SU-DHL-6 (cell line): Measurements from ENCODE around the gene LRWD1.
"Not testable (repeated sequence)": the region's sequence is repeated elsewhere in the genome, so short reads cannot be mapped to it uniquely, and the experiment has no call there.

ENCODE experiments used
- H2AFZ ChIP-seq: fragments of 200-600 bp; sonication (generic); 2 replicates; pipeline ENCODE4 v1.6.1; 2014; ENCODE audit warnings: low read depth, mild to moderate bottlenecking, moderate library complexity, mixed read lengths, antibody characterized with exemption, low read length; ENCODE audit not compliant: severe bottlenecking
- H3F3A ChIP-seq: fragments of 200-600 bp; shearing (Covaris generic); 2 replicates; pipeline ENCODE4 v1.6.0; 2016; ENCODE audit warnings: antibody characterized with exemption, mild to moderate bottlenecking; ENCODE audit not compliant: insufficient read depth
- H3K27ac ChIP-seq: fragments of 200-600 bp; sonication (generic); 2 replicates; pipeline ENCODE4 v1.5.1; 2016; ENCODE audit warnings: low read depth, mild to moderate bottlenecking, low read length, moderate library complexity, mixed read lengths
- H3K27me3 ChIP-seq: fragments of 200-600 bp; sonication (generic), shearing (Covaris generic); 2 replicates; pipeline ENCODE4 v1.6.0; 2014; ENCODE audit warnings: mild to moderate bottlenecking, low read length
- H3K36me3 ChIP-seq: fragments of 200-600 bp; sonication (generic); 2 replicates; pipeline ENCODE4 v1.6.1; 2014; ENCODE audit warnings: mild to moderate bottlenecking, low read length, mixed read lengths
- H3K4me2 ChIP-seq: fragments of 300-600, 200-600 bp; shearing (Covaris generic), sonication (generic); 2 replicates; pipeline ENCODE4 v1.6.0; 2014; ENCODE audit warnings: low read length, low read depth, mild to moderate bottlenecking; ENCODE audit not compliant: poor library complexity, severe bottlenecking
- H3K4me3 ChIP-seq: fragments of 200-600 bp; sonication (generic); 2 replicates; pipeline ENCODE4 v1.5.1; 2014; ENCODE audit warnings: antibody characterized with exemption, low read length, mild to moderate bottlenecking, mixed read lengths; ENCODE audit not compliant: insufficient read depth, poor library complexity, severe bottlenecking
- H3K79me2 ChIP-seq: fragments of 200-600 bp; sonication (generic); 2 replicates; pipeline ENCODE4 v1.6.1; 2014; ENCODE audit warnings: mild to moderate bottlenecking, low read length, moderate library complexity; ENCODE audit not compliant: insufficient read depth
- H3K9ac ChIP-seq: fragments of 200-600 bp; sonication (generic); 2 replicates; pipeline ENCODE4 v1.7.0; 2014; ENCODE audit warnings: mild to moderate bottlenecking, low read length
- H3K9me2 ChIP-seq: fragments of 200-600 bp; sonication (generic); replicated peaks from 2 replicates; pipeline ENCODE4 v1.6.1; 2014; ENCODE audit warnings: low read length; ENCODE audit not compliant: insufficient read depth
- H3K9me3 ChIP-seq: fragments of 200-600 bp; sonication (generic); 2 replicates; pipeline ENCODE4 v1.6.1; 2014; ENCODE audit warnings: low read length, mixed read lengths; ENCODE audit not compliant: insufficient read depth
- H4K20me1 ChIP-seq: fragments of 200-600 bp; sonication (generic); 2 replicates; pipeline ENCODE4 v1.6.1; 2014; ENCODE audit warnings: low read depth, mild to moderate bottlenecking, antibody characterized with exemption, low read length, moderate library complexity, mixed read lengths

LRWD1 gene

DNA sequence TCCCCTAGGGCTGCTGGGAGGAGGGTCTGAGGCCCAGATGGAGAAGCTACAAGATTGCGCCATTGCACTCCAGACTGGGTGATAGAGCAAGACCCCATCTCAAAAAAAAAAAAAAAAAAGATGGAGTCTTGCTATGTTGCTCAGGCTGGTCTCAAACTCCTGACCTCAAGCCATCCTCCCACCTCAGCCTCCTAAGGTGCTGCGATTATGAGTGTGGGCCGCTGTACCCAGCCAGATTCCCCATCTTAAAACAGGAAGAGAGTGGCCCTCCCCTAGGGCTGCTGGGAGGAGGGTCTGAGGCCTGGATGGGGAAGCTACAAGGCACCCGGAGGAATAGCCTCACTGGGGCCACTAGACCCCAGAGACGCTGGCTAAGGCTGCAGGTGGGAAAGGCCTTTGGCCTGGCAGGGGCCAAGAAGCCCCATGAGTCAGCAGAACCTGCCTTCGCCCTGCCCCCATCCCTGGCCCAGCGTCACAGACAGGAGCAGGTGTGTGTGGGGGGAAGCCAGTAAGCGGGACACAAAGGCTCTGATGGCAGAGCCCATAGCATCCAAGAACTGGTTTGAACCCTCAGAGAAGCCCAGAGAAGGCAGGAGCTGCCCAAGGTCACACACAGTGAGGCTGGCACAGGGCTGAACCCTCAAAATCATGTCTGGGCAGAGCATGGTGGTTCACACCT is 42.8 kb downstream of the LRWD1 start:
- H3K4me3 ChIP-seq, H3K27ac ChIP-seq, H3K79me2 ChIP-seq, H3K36me3 ChIP-seq, H3K4me2 ChIP-seq, H4K20me1 ChIP-seq, H3K9ac ChIP-seq, H2AFZ ChIP-seq, H3K27me3 ChIP-seq, H3K9me3 ChIP-seq, H3K9me2 ChIP-seq, H3F3A ChIP-seq: not testable (repeated sequence)

DNA sequence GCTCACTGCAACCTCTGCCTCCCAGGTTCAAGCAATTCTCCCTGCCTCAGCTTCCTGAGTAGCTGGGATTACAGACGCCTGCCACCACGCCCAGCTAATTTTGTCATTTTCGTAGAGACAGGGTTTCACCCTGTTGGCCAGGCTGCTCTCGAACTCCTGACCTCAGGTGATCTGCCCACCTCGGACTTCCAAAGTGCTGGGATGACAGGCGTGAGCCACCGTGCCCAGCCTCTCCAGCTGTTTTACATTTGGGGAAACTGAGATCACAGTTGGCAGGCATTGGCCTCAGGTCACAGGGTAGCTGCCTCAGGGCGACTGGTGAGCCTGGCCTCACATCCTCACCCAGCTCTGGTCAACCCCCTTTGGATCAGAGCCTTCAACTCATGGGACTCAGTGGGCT is 45.8 kb downstream of the LRWD1 start:
- not testable (repeated sequence) for H3K27ac ChIP-seq, H2AFZ ChIP-seq, H3K9me2 ChIP-seq, H3K9me3 ChIP-seq, H4K20me1 ChIP-seq, H3K27me3 ChIP-seq, H3K4me2 ChIP-seq, H3K4me3 ChIP-seq, H3K9ac ChIP-seq, H3F3A ChIP-seq, H3K36me3 ChIP-seq, H3K79me2 ChIP-seq

- not testable (repeated sequence) for H3K9ac ChIP-seq, H4K20me1 ChIP-seq, H3K27me3 ChIP-seq, H3K27ac ChIP-seq, H2AFZ ChIP-seq, H3K4me3 ChIP-seq, H3F3A ChIP-seq, H3K9me2 ChIP-seq, H3K36me3 ChIP-seq, H3K79me2 ChIP-seq, H3K9me3 ChIP-seq, H3K4me2 ChIP-seq
Measured at GRCh38 chr7:102511860-102512522, 47.2 kb downstream of the LRWD1 start.

GRCh38 chr7:102512642-102513221 is 47.9 kb downstream of the LRWD1 start:
- not testable (repeated sequence) for H2AFZ ChIP-seq, H3K4me2 ChIP-seq, H3K9me3 ChIP-seq, H4K20me1 ChIP-seq, H3K9me2 ChIP-seq, H3F3A ChIP-seq, H3K36me3 ChIP-seq, H3K9ac ChIP-seq, H3K27me3 ChIP-seq, H3K79me2 ChIP-seq, H3K27ac ChIP-seq, H3K4me3 ChIP-seq

GRCh38 chr7:102514881-102515721 is 50.3 kb downstream of the LRWD1 start:
- H2AFZ ChIP-seq, H3K4me2 ChIP-seq, H3K4me3 ChIP-seq, H3K36me3 ChIP-seq, H3K79me2 ChIP-seq, H3K27ac ChIP-seq, H3F3A ChIP-seq, H3K9me3 ChIP-seq, H3K27me3 ChIP-seq, H3K9me2 ChIP-seq, H4K20me1 ChIP-seq, H3K9ac ChIP-seq: not testable (repeated sequence)

DNA sequence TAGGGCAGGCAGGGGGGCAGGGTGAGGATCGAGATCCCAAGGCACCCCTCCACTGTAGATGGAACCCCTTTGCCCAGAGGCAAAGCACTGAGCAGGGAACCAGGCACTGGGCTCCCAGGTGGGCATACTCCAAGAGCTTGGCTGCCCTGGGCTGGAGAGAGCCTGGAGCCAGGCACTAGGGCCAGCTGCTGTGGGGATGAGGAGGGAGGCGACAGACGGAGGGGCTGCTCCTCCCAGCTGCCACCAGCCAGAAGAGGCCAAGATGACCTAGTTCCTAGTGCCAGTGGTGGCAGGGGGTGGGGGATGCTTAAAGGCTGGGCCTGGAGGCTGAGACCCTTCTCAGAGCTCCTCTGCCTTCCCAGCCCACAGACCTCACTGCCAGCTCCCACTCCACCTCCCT is 51.1 kb downstream of the LRWD1 start:
- H3K9ac ChIP-seq, H4K20me1 ChIP-seq, H2AFZ ChIP-seq, H3K79me2 ChIP-seq, H3K36me3 ChIP-seq, H3K9me2 ChIP-seq, H3F3A ChIP-seq, H3K9me3 ChIP-seq, H3K27ac ChIP-seq, H3K4me3 ChIP-seq, H3K27me3 ChIP-seq, H3K4me2 ChIP-seq: not testable (repeated sequence)

- H3K27me3 ChIP-seq, H2AFZ ChIP-seq, H3K36me3 ChIP-seq, H3K9ac ChIP-seq, H3K9me3 ChIP-seq, H3K4me3 ChIP-seq, H3K4me2 ChIP-seq, H3F3A ChIP-seq, H3K27ac ChIP-seq, H3K79me2 ChIP-seq, H3K9me2 ChIP-seq, H4K20me1 ChIP-seq: not testable (repeated sequence)
Measured at GRCh38 chr7:102516951-102517350, 52.2 kb downstream of the LRWD1 start.
